ENCODE measurements around the gene GNB1.

The GNB1 gene

DNA sequence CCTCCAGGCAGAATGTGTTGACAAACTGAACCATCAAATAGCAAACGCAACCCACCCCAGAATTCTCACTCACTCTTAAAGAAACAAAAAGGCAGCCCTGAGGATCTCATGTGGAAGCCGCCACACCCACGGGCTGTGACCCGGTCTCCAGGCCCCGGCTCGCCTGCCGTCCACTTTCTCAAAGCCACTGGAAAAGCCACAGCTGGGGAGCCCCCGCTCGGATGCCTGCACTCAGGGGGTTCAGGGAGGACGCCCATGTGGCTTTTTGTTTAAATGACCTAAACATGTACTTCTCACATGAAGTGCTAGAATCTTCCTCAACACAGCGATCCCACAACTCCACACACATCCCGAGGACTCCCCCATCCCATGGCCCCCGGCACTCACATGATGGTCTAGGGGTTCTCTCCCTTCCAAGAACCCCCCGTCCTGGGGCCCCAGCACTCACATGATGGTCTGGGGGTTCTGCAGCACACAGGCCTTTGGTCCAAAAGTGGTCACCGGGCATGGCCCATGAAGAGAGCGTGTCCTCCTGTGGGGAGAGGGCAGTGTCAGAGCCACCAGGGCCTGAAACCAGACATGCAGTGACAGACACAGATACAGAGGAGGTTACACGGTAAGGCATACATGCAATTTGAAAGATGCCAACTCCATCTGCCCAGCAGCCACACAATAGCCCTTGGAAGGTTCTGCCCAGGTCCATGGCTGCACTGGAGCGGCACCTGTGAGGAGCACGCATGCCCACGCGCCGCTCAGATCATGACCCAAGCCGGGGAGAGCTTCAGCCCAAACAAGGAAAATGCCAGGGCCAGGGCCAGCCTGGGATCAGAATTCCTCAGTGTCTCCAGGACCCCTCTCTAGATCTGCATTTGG is 129.1 kb downstream of the GNB1 start:
- Histone ChIP-seq H3K36me3 (ENCODE audit: insufficient read depth, low read length) (peaks cover 76% of the 10 kb centered on the region), H3K4me2 (ENCODE audit: insufficient read depth, low read length) (no peak overlapping the region), H3K79me2 (ENCODE audit: insufficient read depth, low read length) (peaks cover 53% of the 10 kb centered on the region), H3K9ac (ENCODE audit: low read depth, low read length) (no peak overlapping the region), H3K4me3 (ENCODE audit: low read depth in 1 of 2, low read length in 2 of 2) (no peak overlapping the region), H2AFZ (ENCODE audit: low read depth, low read length) (no peak overlapping the region), H3K27ac (ENCODE audit: low read length) (no peak overlapping the region), H4K20me1 (ENCODE audit: insufficient read depth, low read length) (peaks cover 53% of the 10 kb centered on the region), H3K9me3 (ENCODE audit: insufficient read depth, low read length, severe bottlenecking) (no peaks in the 10 kb centered on the region), H3K4me1 (ENCODE audit: insufficient read depth, low read length) (no peaks in the 10 kb centered on the region), H3K27me3 (ENCODE audit: insufficient read depth, low read length, poor library complexity) (no peaks in the 10 kb centered on the region)
- no peak for TF ChIP-seq EZH2 (IDR thresholded peaks at IDR 0.05; ENCODE audit: borderline replicate concordance, low read depth, low read length, severe bottlenecking)
- TF ChIP-seq, protein P1, sequence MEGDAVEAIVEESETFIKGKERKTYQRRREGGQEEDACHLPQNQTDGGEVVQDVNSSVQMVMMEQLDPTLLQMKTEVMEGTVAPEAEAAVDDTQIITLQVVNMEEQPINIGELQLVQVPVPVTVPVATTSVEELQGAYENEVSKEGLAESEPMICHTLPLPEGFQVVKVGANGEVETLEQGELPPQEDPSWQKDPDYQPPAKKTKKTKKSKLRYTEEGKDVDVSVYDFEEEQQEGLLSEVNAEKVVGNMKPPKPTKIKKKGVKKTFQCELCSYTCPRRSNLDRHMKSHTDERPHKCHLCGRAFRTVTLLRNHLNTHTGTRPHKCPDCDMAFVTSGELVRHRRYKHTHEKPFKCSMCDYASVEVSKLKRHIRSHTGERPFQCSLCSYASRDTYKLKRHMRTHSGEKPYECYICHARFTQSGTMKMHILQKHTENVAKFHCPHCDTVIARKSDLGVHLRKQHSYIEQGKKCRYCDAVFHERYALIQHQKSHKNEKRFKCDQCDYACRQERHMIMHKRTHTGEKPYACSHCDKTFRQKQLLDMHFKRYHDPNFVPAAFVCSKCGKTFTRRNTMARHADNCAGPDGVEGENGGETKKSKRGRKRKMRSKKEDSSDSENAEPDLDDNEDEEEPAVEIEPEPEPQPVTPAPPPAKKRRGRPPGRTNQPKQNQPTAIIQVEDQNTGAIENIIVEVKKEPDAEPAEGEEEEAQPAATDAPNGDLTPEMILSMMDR (IDR thresholded peaks at IDR 0.05; ENCODE audit: borderline replicate concordance, extremely low read depth, low read length, poor library complexity, severe bottlenecking): no peak
- ATAC-seq (ENCODE audit: insufficient read depth, low read depth): no peak
- DNase-seq: no peak

DNA sequence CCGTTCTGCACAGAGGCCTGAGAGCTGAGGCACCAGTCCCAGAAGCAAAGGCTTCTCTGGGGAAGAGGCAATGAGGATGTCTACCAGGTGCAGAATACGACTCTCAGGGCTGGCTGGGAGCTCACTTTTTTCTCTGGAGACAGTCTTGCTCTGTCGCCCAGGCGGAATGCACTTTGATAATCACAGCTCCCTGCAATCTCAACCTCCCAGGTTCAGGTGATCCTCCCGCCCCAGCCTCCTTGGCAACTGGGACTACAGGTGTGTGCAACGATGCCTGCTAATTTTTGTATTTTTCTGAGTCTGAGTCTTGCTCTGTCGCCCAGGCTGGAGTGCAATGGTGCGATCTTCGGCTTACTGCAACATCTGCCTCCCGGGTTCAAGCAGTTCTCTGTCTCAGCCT is 130.2 kb downstream of the GNB1 start:
- Histone ChIP-seq H3K4me2 (ENCODE audit: insufficient read depth, low read length) (no peak overlapping the region), H3K27ac (ENCODE audit: low read length) (no peak overlapping the region), H2AFZ (ENCODE audit: low read depth, low read length) (no peak overlapping the region), H3K9ac (ENCODE audit: low read depth, low read length) (no peak overlapping the region), H3K36me3 (ENCODE audit: insufficient read depth, low read length) (peaks cover 86% of the 10 kb centered on the region), H3K9me3 (ENCODE audit: insufficient read depth, low read length, severe bottlenecking) (no peaks in the 10 kb centered on the region), H3K27me3 (ENCODE audit: insufficient read depth, low read length, poor library complexity) (no peaks in the 10 kb centered on the region), H3K4me1 (ENCODE audit: insufficient read depth, low read length) (no peaks in the 10 kb centered on the region), H3K4me3 (ENCODE audit: low read depth in 1 of 2, low read length in 2 of 2) (no peak overlapping the region), H3K79me2 (ENCODE audit: insufficient read depth, low read length) (peaks cover 44% of the 10 kb centered on the region; the same call in 1 of the 2 replicates), H4K20me1 (ENCODE audit: insufficient read depth, low read length) (peaks cover 49% of the 10 kb centered on the region)
- TF ChIP-seq EZH2 (IDR thresholded peaks at IDR 0.05; ENCODE audit: borderline replicate concordance, low read depth, low read length, severe bottlenecking): no peak
- TF ChIP-seq, protein P1 (IDR thresholded peaks at IDR 0.05; ENCODE audit: borderline replicate concordance, extremely low read depth, low read length, poor library complexity, severe bottlenecking): no peak
- no peak for DNase-seq
- no peak for ATAC-seq (ENCODE audit: insufficient read depth, low read depth)

DNA sequence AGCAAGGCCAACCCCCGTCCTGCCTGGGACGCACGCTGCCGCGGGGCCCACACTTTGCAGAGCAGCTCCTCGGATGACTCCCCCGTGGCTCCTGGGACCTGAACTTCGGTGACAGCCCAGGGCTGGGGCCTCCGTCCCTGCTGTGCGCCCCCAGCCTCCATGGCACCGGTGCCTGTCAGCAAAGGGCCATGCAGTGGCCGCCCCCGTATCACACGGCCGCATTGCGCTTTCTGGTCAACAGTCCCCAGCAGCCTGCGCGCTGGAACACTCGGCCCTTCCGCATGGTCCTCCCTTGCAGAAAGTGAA is 130.6 kb downstream of the GNB1 start:
- peaks cover 87% of the 10 kb centered on the region for H3K36me3 ChIP-seq (ENCODE audit: insufficient read depth, low read length)
- DNase-seq (no peak), ATAC-seq (ENCODE audit: insufficient read depth, low read depth) (no peak)
- H3K27ac ChIP-seq (ENCODE audit: low read length): no peak overlapping the region
- no peak overlapping the region for H2AFZ ChIP-seq (ENCODE audit: low read depth, low read length)
- H3K27me3 ChIP-seq (ENCODE audit: insufficient read depth, low read length, poor library complexity): no peaks in the 10 kb centered on the region
- no peak overlapping the region for H3K4me2 ChIP-seq (ENCODE audit: insufficient read depth, low read length)
- no peaks in the 10 kb centered on the region for H3K4me1 ChIP-seq (ENCODE audit: insufficient read depth, low read length)
- H4K20me1 ChIP-seq (ENCODE audit: insufficient read depth, low read length): peaks cover 51% of the 10 kb centered on the region
- H3K9ac ChIP-seq (ENCODE audit: low read depth, low read length): no peak overlapping the region
- no peaks in the 10 kb centered on the region for H3K9me3 ChIP-seq (ENCODE audit: insufficient read depth, low read length, severe bottlenecking)
- H3K4me3 ChIP-seq (ENCODE audit: low read depth in 1 of 2, low read length in 2 of 2): no peak overlapping the region
- TF ChIP-seq, protein P1 (IDR thresholded peaks at IDR 0.05; ENCODE audit: borderline replicate concordance, extremely low read depth, low read length, poor library complexity, severe bottlenecking): no peak
- no peak for TF ChIP-seq EZH2 (IDR thresholded peaks at IDR 0.05; ENCODE audit: borderline replicate concordance, low read depth, low read length, severe bottlenecking)
- H3K79me2 ChIP-seq (ENCODE audit: insufficient read depth, low read length): peaks cover 40% of the 10 kb centered on the region; the same call in 1 of the 2 replicates

Data from DND-41 (cell line).